C4-2B (cell line): Measurements from ENCODE around the gene LRRC8B.

Source experiments
- ZFX ChIP-seq: fragments of 450-650 bp; IDR thresholded peaks from 2 replicates; pipeline ENCODE4 v1.6.1; 2017
- TF ChIP-seq, protein P1 (sequence below): fragments of 450-650 bp; conservative IDR thresholded peaks from 2 replicates; pipeline ENCODE4 v1.5.1; 2017; ENCODE audit warnings: mild to moderate bottlenecking

DNA sequence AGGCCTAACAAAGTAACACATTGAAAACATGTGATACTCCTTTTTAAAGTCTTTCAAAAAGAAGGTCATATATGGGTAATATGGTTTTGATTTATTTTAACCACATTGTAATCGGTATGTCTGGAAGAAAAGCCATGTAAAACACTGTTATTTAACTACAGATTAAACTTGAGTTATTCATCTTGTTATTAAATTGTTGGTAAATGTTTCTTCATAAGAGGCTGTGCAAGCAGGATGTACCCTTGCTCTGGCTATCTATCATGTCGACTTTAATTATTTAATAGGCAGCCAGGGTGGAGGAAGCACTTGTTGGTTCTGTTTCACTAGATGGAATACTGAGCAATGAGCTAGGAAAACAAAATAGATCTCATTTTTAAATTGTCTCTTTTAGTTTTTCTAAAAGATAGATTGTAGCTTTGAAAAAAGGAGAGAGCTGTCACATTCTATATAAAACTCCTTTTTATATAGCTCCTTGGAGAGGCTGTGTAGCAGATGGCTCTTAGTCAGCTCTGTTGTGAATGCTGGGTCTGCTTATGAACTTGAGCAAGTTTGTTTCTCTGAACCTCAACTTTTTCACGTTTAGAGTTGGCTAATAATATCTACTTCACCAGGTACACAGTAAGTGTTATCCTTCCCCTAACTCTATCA, 39.5 kb downstream of the LRRC8B start:
- TF ChIP-seq, protein P1, sequence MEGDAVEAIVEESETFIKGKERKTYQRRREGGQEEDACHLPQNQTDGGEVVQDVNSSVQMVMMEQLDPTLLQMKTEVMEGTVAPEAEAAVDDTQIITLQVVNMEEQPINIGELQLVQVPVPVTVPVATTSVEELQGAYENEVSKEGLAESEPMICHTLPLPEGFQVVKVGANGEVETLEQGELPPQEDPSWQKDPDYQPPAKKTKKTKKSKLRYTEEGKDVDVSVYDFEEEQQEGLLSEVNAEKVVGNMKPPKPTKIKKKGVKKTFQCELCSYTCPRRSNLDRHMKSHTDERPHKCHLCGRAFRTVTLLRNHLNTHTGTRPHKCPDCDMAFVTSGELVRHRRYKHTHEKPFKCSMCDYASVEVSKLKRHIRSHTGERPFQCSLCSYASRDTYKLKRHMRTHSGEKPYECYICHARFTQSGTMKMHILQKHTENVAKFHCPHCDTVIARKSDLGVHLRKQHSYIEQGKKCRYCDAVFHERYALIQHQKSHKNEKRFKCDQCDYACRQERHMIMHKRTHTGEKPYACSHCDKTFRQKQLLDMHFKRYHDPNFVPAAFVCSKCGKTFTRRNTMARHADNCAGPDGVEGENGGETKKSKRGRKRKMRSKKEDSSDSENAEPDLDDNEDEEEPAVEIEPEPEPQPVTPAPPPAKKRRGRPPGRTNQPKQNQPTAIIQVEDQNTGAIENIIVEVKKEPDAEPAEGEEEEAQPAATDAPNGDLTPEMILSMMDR, result no peak
- no peak for TF ChIP-seq ZFX
